GM12878 (cell line): ENCODE data around the gene SLC35F3. TPM values are rescaled to one million over a fixed set of nuclear protein-coding genes. Genes with fewer than 3 reads are reported as not detected.

Experiments
- ATAC-seq: fragments of 200-7000 bp; cut with Tn5 transposase; 3 replicates; pipeline ENCODE4 v1.9.1; 2020; ENCODE audit warnings: mild to moderate bottlenecking, moderate library complexity
- BruUV-seq: library from RNA; stranded (reverse); fragments of 400-500 nt; replicated peaks from 2 replicates; lab custom pipeline; 2021; lab: Mats Ljungman, UMichigan
- CTCF ChIA-PET: fragments of 300-600 bp; sonication (Branson Sonifier 250); formaldehyde crosslinking; extraction: SDS; loops from one replicate; lab custom pipeline; 2021; ENCODE audit warnings: inconsistent platforms; lab: Yijun Ruan, JAX
- POLR2A ChIA-PET: fragments of 350-600 bp; formaldehyde crosslinking; extraction: SDS; loops from one replicate; lab custom pipeline; 2021; ENCODE audit warnings: inconsistent platforms; lab: Charles Lee
- RAD21 ChIA-PET: fragments of 300-600 bp; sonication (Branson Sonifier 250); formaldehyde crosslinking; loops from one replicate; lab custom pipeline; 2023; ENCODE audit warnings: antibody characterized with exemption; ENCODE audit not compliant: unreplicated experiment; lab: Charles Lee
- SMC1A ChIA-PET: fragments of 300-600 bp; sonication (Branson Sonifier 250); formaldehyde crosslinking; loops from one replicate; lab custom pipeline; 2023; ENCODE audit not compliant: unreplicated experiment, uncharacterized antibody; lab: Charles Lee
- DNase-seq: peaks from one replicate; pipeline ENCODE4 v3.0.0-alpha.2; 2011; ENCODE audit warnings: low read depth, low spot score
- FAIRE-seq: peaks from 3 replicates; lab custom pipeline; 2011; peaks lifted over from hg19 to GRCh38; lab: Jason Lieb, UNC
- H2AFZ ChIP-seq: 2 replicates; pipeline ENCODE4 v1.6.0; 2011; ENCODE audit warnings: low read depth, low read length, control low read depth; ENCODE audit not compliant: control insufficient read depth
- H3K27ac ChIP-seq: 2 replicates; pipeline ENCODE4 v1.5.1; 2011; ENCODE audit warnings: control low read depth; ENCODE audit not compliant: control insufficient read depth, insufficient read depth
- H3K27me3 ChIP-seq, 2 experiments: replicated peaks in 1 of 2; 2 replicates each; pipeline versions ENCODE4 v1.6.0 to v1.6.1; 2011; ENCODE audit warnings: low read length in 1 of 2; ENCODE audit not compliant: control insufficient read depth in 2 of 2, insufficient read depth in 2 of 2
- H3K36me3 ChIP-seq, 2 experiments: 2 replicates each; pipeline ENCODE4 v1.5.1; 2011; ENCODE audit warnings: low read length in 1 of 2; ENCODE audit not compliant: control insufficient read depth in 2 of 2, insufficient read depth in 2 of 2
- H3K4me1 ChIP-seq: 2 replicates; pipeline ENCODE4 v1.6.1; 2011; ENCODE audit warnings: mild to moderate bottlenecking, low read length, moderate library complexity, mixed read lengths; ENCODE audit not compliant: control insufficient read depth, insufficient read depth
- H3K4me2 ChIP-seq: 2 replicates; pipeline ENCODE4 v1.6.0; 2011; ENCODE audit warnings: control low read depth; ENCODE audit not compliant: control insufficient read depth, insufficient read depth
- H3K4me3 ChIP-seq: fragments of 200-600 bp; sonication (generic); 2 replicates; pipeline ENCODE4 v1.5.1; 2016
- H3K79me2 ChIP-seq: 2 replicates; pipeline ENCODE4 v1.6.0; 2011; ENCODE audit warnings: low read length; ENCODE audit not compliant: control insufficient read depth, insufficient read depth
- H3K9ac ChIP-seq: 2 replicates; pipeline ENCODE4 v1.8.0; 2011; ENCODE audit warnings: low read length, control low read depth, mixed read lengths; ENCODE audit not compliant: control insufficient read depth, insufficient read depth
- H3K9me3 ChIP-seq: replicated peaks from 3 replicates; pipeline ENCODE4 v1.5.1; 2011; ENCODE audit warnings: mild to moderate bottlenecking, low read length; ENCODE audit not compliant: control insufficient read depth, insufficient read depth
- H4K20me1 ChIP-seq: 2 replicates; pipeline ENCODE4 v1.6.0; 2011; ENCODE audit not compliant: control insufficient read depth, insufficient read depth
- BCL3 ChIP-seq: IDR thresholded peaks from 2 replicates; pipeline ENCODE4 v1.6.1; 2011; ENCODE audit warnings: borderline replicate concordance, low read depth, mild to moderate bottlenecking, moderate library complexity, low read length; ENCODE audit not compliant: insufficient read depth, poor library complexity, severe bottlenecking
- BMI1 ChIP-seq: fragments of 450-650 bp; IDR thresholded peaks from 2 replicates; pipeline ENCODE4 v1.6.1; 2016; ENCODE audit warnings: mild to moderate bottlenecking, moderate library complexity, borderline replicate concordance
- CBFB ChIP-seq: IDR thresholded peaks from 2 replicates; pipeline ENCODE4 v1.6.1; 2016; ENCODE audit warnings: antibody characterized with exemption, low read depth
- CBX3 ChIP-seq: fragments of 200-600 bp; sonication (generic); IDR thresholded peaks from 2 replicates; pipeline ENCODE4 v1.6.1; 2016; ENCODE audit warnings: low read depth, borderline replicate concordance
- EGR1 ChIP-seq, 2 experiments: IDR thresholded peaks; 1 replicate in 1 of 2; 2 replicates in 1 of 2; pipeline ENCODE4 v1.6.1; 2011 to 2012; ENCODE audit warnings: low read depth in 2 of 2, low read length in 2 of 2, borderline replicate concordance in 1 of 2, mild to moderate bottlenecking in 1 of 2, moderate library complexity in 1 of 2
- FOXM1 ChIP-seq: IDR thresholded peaks from 2 replicates; pipeline ENCODE4 v1.6.1; 2012; ENCODE audit warnings: low read depth, mild to moderate bottlenecking, inconsistent platforms, low read length, moderate library complexity
- HDGF ChIP-seq: fragments of 450-650 bp; IDR thresholded peaks from 2 replicates; pipeline ENCODE4 v1.6.1; 2016; ENCODE audit warnings: antibody characterized with exemption
- MTA3 ChIP-seq: IDR thresholded peaks from 2 replicates; pipeline ENCODE4 v1.6.1; 2012; ENCODE audit warnings: low read length, inconsistent platforms, borderline replicate concordance
- NR2C1 ChIP-seq: fragments of 450-650 bp; IDR thresholded peaks from 2 replicates; pipeline ENCODE4 v1.6.1; 2017; ENCODE audit warnings: antibody characterized with exemption, mild to moderate bottlenecking, moderate library complexity
- SIX5 ChIP-seq: IDR thresholded peaks from 2 replicates; pipeline ENCODE4 v1.6.1; 2011; ENCODE audit warnings: mild to moderate bottlenecking, low read depth, low read length, moderate library complexity; ENCODE audit not compliant: severe bottlenecking
- SUPT20H ChIP-seq: IDR thresholded peaks from 2 replicates; pipeline ENCODE4 v1.6.1; 2011; ENCODE audit warnings: low read depth, mild to moderate bottlenecking, low read length, moderate library complexity, borderline replicate concordance; ENCODE audit not compliant: control insufficient read depth
- ZNF207 ChIP-seq: fragments of 450-650 bp; IDR thresholded peaks from 2 replicates; pipeline ENCODE4 v1.6.1; 2014; ENCODE audit warnings: antibody characterized with exemption, mild to moderate bottlenecking, borderline replicate concordance
- ZNF622 ChIP-seq: fragments of 450-650 bp; IDR thresholded peaks from 2 replicates; pipeline ENCODE4 v1.6.1; 2017; ENCODE audit warnings: mild to moderate bottlenecking, inconsistent platforms
- WGBS: methylation state at CpG from one replicate; pipeline ENCODE4 v1.1.6; 2016; ENCODE audit warnings: low lambda C conversion rate; ENCODE audit not compliant: insufficient replicate concordance, insufficient coverage; ENCODE audit errors: missing lambda C conversion rate; 5-methylcytosine and 5-hydroxymethylcytosine counted together
- in situ Hi-C: fragments of 300-500 bp; cut with MboI; formaldehyde crosslinking; loops from 9 replicates; pipeline ENCODE4 v1.14.3; 2018; ENCODE audit warnings: mixed read lengths
- intact Hi-C: fragments of 100-400 bp; cut with micrococcal nuclease; formaldehyde crosslinking; loops from one replicate; pipeline ENCODE4 v1.14.2; 2022; ENCODE audit not compliant: unreplicated experiment
- polyA plus RNA-seq, 11 experiments: library from polyadenylated mRNA; depleted of rRNA in 4 of 11; unstranded in 6 of 11; stranded (reverse) in 5 of 11; fragments of >200 nt; fragmentation: Nextera tagmentation in 4 of 11; fragmentation: Illumina TruSeq in 1 of 11; extraction: Ambion mirVana in 4 of 11; extraction: Trizol in 1 of 11; gene quantifications; 1 replicate in 1 of 11; 2 replicates in 10 of 11; pipeline versions ENCODE4 v1.2.1 to v1.2.3, GENCODE V29; 2011 to 2016; ENCODE audit warnings: inconsistent platforms in 2 of 11, missing spikeins in 2 of 11, low read depth in 1 of 11
- total RNA-seq, 4 experiments: library from RNA; depleted of rRNA in 3 of 4; stranded (reverse); fragments of >200 nt in 3 of 4; fragmentation: Illumina TruSeq in 1 of 4; extraction: Trizol in 1 of 4; gene quantifications; 2 replicates each; pipeline versions ENCODE4 v1.2.1 to v1.2.3, GENCODE V29; 2013 to 2021

SLC35F3 gene
- total and polyA plus RNA-seq, 10 of the 15 experiments (the other 5 are each of a cell fraction or from before 2014, with no cell fraction given): 1.0 to 8.6 (median 5.7) TPM

- no TSS peak for BruUV-seq
- Histone ChIP-seq H3K9ac (no peak overlapping the region), H3K4me3 (no peak overlapping the region), H4K20me1 (no peaks in the 10 kb centered on the region), H3K9me3 (no peaks in the 10 kb centered on the region), H2AFZ (no peak overlapping the region), H3K36me3 (no peaks in the 10 kb centered on the region), H3K4me2 (no peak overlapping the region), H3K79me2 (no peaks in the 10 kb centered on the region), H3K4me1 (no peaks in the 10 kb centered on the region), H3K27me3 (no peaks in the 10 kb centered on the region; a peak in 2 of 4 replicates), H3K27ac (no peak overlapping the region)
- ChIA-PET RAD21 (no interaction called here), SMC1A (no interaction called here), POLR2A (no interaction called here), CTCF (no interaction called here)
- no peak for TF ChIP-seq NR2C1
- TF ChIP-seq FOXM1: no peak
- no peak for TF ChIP-seq ZNF207
- TF ChIP-seq CBX3: no peak
- no peak for TF ChIP-seq MTA3
- TF ChIP-seq HDGF: no peak
- TF ChIP-seq EGR1 (IDR thresholded peaks at IDR 0.05; ENCODE audit: borderline replicate concordance in 1 of 2, low read depth in 2 of 2, low read length in 2 of 2): no peak
- TF ChIP-seq ZNF622: no peak
- no peak for TF ChIP-seq CBFB
- TF ChIP-seq BMI1: no peak
- TF ChIP-seq SIX5: no peak
- no peak for TF ChIP-seq BCL3
- no peak for TF ChIP-seq SUPT20H
- intact Hi-C loops: no loop called here
- DNase-seq (no peak), FAIRE-seq (no peak), ATAC-seq (no peak)
- 31% methylated on average over 3 of the region's 3 CpGs for WGBS
- in situ Hi-C loops: no loop called here
These were observed 89.6 kb downstream of the SLC35F3 start for GRCh38 chr1:233994112-233994511.
